Stimulated activated CD4-positive, alpha-beta T cell treated with anti-CD3 and anti-CD28 coated beads, Interleukin-1b, Interleukin-23, amount 100 ng/mL, for 4 hours (primary cell): ENCODE data around the gene SORT1.
"Not testable (repeated sequence)": the region's sequence is repeated elsewhere in the genome, so short reads cannot be mapped to it uniquely, and the experiment has no call there.

Experiments used
- DNase-seq, 2 donors: peaks; one replicate each; pipeline ENCODE4 v3.0.0-alpha.2; 2020; ENCODE audit warnings: low read depth in 2 of 2

The SORT1 gene

DNA sequence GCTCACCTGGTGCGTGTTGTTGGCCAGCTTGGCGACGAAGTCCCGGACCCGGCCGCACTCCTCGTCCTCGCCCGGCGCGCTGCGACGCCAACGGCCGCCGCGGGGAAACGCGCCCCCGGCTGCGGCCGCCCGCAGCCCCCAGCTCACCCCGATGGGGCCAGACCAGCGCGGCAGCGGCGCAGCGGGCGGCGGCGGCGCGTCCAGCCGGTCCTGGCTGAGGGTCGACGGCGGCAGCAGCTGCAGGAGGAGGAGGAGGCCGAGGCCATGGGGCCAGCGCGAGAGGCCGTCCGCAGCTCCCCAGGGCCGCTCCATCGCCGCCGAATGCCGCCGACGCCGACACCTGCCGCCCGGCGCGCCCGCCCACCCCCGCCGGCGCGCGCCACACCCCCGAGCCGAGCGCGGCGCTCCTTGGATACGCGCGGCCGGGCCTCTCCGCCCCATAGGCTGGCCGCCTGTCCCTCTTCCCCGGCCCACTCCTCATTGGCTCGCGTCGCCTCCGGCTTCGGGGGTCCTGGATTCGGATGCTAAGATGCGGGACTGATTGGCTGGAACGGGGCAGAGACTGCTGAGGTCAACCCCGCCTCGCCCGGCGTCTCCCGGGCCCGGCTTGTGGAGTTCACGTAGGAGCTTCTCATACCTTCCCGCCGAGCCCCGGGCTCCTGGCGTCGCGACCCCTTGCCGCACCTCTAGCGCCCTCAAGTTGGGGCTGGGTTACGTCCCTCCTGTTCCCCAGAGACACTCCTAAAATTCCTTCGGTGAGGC lies at the start of gene SORT1:
Gene SORT1 (minus strand): TSS at position 338 of the 762 bp plus-strand sequence. CDS start 26 bp downstream, at position 312.
- peak; percentile 18 to 47 for DNase-seq

GRCh38 chr1:109445949-109446695 lies 48.4 kb upstream of the SORT1 start:
- not testable (repeated sequence) for DNase-seq

DNA sequence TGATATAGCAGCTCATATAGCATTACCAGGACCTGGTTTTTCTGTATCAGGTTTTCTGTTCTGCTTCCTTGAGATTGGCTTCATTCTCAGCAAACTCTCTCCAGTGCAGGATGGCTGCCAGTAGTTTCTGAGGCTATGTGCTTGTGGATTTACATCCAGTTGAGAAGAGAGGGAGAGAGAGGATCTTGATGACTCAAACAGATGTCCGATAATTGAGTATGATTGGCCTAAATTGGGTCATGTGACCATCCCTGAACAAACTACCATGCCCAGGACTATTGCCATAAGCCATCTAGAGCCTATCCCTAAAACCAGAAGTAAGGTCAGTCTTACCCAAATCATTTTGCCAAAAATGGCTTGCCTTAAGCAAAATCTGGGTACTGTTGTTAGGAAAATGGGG lies 46.6 kb upstream of the SORT1 start:
- no peak for DNase-seq

DNA sequence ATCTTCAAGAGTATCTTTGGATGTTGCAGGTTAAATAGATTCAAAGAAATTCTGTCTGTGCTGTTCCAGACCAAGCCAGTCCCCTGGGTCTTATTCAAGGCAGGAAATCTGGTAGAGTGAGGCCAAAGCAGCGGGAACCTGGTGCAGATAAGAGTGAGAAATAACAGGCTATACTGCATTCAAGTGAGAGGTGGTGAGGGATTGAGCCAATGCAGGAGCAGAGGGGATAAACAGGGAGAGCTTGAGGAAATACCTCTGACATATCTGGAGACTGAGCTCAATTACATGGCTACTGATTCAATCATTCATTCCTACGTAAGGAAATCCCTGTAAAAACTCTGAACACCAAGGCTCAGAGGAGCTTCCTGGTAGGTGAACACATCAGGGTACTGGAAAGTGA lies 45.8 kb upstream of the SORT1 start:
- DNase-seq: no peak

DNA sequence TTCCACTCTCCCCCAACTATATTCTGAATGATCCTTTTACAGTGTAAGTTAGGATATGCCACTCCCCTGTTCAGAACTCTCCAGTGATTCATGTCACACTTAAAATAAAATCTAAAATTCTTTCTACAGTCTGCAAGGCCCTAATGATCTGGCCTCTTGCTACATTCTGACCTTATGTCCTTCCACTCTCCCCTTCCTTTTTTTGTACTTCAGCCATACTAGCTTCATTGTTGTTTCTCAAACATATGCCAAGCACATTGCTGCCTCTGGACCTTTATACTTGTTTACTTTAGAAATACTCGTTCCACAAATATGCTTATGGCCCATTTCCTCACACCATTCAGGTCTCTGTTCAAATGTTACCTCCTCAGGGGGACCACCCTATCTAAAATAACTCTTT lies 43.4 kb upstream of the SORT1 start:
- DNase-seq: no peak

- DNase-seq: no peak
These were observed 41.1 kb upstream of the SORT1 start for GRCh38 chr1:109438798-109439297.

- no peak for DNase-seq
These were observed 36.8 kb upstream of the SORT1 start for GRCh38 chr1:109434484-109434883.

GRCh38 chr1:109433322-109433721 lies 35.6 kb upstream of the SORT1 start:
- no peak for DNase-seq

- DNase-seq: no peak
These were observed 34.6 kb upstream of the SORT1 start for GRCh38 chr1:109432336-109432735.

GRCh38 chr1:109427171-109427467 lies 29.4 kb upstream of the SORT1 start:
- DNase-seq: no peak

GRCh38 chr1:109426281-109427170 lies 28.8 kb upstream of the SORT1 start, which contains the start of gene PSMA5:
TSS of gene PSMA5 (minus strand) at chr1:109426448. CDS start at chr1:109426330, 118 bp downstream.
- peak; percentile 82 to 87 for DNase-seq

DNA sequence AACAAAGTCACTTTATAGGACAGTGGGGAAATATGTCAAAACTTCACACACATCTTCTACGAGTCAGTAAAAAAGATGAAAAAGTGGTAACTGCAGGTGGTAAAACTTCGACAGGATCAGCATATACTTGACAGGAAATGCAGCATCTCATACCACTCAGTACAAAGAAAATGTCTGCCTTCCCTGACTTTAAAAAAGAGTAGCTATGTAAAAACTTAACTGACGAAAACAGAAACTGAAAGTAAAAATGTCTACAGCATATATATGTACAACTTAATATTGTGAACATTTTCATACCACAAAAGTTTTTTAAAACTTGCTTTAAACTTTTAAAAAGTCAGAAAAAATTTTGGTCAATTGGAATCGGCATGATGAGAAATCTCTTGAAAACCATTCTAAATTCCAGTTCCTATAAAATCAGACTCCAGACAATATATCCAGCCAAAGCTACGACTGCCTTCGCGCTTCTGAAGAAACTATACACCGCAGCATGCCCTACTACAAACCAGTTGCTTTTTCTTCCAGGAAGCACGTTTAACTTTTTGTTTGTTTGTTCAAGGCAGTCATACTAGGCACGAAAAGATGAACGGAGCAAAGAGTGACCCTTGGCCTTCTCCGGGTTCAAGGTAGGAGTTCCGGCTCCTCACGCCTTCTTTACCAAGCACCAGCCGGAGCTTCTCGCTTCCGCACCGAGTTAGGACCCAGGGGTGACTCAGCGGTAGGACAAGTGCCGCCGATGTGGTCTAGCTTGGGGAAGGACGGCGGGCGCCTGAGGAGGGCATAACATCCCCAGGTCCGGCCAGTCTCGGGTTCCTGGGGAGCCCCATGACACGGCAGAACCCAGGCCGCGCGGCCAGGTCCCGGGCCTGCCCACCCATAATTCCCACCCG lies 27.9 kb upstream of the SORT1 start:
- peak in 1 of 2 donors; percentile 40 for DNase-seq

DNA sequence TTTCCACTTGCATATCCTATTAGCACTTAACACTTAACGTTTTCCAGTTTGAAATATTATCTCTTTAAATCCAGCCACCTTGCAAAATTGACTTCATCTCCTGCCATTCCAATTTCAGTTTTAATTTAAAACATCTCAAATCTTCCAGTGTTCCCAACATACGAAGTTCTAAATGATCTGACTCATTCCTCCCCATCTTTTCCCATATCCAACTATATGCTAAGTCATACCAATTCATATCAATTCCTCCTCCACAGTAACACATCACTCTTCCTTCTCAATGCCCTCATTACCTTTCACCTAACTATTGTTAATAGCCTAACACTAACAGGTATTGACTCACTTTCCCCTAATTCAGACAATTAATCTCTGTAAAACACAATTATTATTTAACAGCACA lies 25.8 kb upstream of the SORT1 start:
- DNase-seq: no peak

DNA sequence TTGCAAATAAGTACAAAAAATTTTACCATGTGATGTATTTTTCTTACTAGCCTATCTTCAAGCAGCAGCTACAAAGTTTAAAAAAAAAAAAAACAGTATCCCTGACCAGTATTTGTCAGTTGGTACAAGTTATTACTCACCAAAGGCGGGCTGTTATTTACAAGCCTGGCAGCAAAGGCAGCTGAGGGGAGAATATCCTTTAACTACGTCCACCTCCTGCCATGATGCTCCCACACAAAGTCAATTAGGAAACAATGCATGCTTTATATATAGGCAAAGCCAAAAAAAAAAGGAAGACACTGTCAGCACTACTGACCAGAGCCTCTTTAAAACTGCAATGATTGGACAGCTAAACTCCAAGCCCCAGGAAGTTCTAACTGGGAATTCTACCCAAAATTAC lies 14.8 kb upstream of the SORT1 start:
- no peak for DNase-seq

DNA sequence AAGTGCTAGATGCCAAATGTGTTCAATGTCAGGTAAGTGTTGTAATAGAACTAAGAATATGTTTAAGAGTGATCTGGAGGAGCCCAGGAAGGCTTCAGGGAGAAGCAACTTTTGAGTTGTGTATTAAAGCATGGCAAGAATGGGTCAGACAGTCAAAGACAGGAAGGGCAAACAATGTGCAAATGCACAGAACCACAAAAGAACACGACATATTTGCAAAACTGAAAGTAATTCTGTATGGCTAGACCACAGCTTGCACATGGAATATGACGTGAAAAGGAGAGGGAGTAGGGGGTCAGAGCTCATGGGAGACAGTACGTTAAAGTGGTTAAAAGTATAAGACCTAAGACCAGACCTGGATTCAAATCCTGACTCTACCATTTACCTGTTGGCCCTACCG lies 7.1 kb upstream of the SORT1 start:
- no peak for DNase-seq

DNA sequence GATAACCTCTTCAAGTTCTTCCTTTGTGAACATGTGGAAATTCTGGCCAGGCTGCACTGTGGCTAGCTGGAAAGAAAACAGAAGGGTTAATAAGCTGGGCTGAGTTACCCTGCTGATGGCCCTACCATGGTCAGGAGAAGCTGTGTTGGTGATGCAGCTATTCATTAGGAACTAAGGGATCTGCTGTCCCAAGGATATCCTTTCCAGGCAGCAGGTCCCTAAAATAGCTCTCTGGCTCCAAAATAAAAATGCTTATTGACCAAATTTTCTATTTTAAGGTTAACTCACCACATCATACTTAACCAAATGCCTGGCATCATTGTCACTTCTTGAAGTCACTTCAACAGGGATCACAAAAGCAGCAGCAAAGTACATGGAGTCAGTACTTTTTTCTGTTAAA lies 4.3 kb upstream of the SORT1 start:
- DNase-seq: no peak

DNA sequence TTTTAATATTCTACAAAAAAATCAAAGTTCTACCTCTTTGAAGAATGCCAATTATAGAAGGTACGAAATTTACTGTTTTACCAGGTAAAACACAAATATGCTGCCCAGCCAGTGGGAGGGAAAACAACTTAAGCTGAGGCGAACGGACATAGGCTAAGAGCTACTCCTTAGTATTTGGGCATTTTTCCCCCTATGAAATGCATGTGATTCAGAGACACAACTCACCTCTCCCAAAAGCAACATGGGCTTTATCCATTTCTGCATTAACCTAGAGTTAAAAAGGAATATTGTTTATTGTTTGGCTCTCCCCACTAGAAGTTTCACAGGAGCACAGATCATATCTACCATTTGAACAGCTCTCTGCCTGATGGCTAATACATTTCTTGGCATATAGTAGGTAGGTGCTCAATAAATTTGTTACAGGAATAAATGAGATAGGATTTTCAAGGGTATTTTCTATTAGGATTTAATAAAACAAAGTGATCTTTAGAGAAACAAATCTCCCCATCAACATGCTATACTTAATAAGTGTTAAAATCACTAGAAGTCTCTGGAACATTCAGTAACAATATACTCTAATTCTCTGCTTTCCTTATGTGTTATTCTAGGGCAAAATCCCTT lies 2.4 kb upstream of the SORT1 start:
- DNase-seq: no peak

- DNase-seq: peak in 1 of 2 donors; percentile 46
These were observed 1.7 kb upstream of the SORT1 start for GRCh38 chr1:109399326-109399957.

- DNase-seq: no peak
These were observed 866 bp upstream of the SORT1 start for GRCh38 chr1:109398343-109399225.
